HepG2 (cell line): ENCODE data around the gene NINL. TPM values are rescaled to one million over a fixed set of nuclear protein-coding genes. Genes with fewer than 3 reads are reported as not detected.

Experiments used
- CBX2 ChIP-seq, 2 experiments: fragments of 200-600 bp in 1 of 2; sonication (generic); formaldehyde crosslinking in 1 of 2; IDR thresholded peaks; 2 replicates each; pipeline versions ENCODE4 v1.7.0 to v1.8.1; 2018 to 2022; ENCODE audit warnings: low read depth in 2 of 2, low read length in 1 of 2, mild to moderate bottlenecking in 1 of 2, missing genetic modification reagents in 1 of 2
- CEBPG ChIP-seq: IDR thresholded peaks from 2 replicates; pipeline ENCODE4 v1.6.1; 2016
- CENPX ChIP-seq: sonication (generic); formaldehyde crosslinking; IDR thresholded peaks from 2 replicates; pipeline ENCODE4 v1.9.0; 2021; ENCODE audit warnings: mild to moderate bottlenecking, missing genetic modification reagents, moderate library complexity
- CERS6 ChIP-seq: sonication (generic); formaldehyde crosslinking; IDR thresholded peaks from 2 replicates; pipeline ENCODE4 v1.5.0; 2020; ENCODE audit warnings: missing genetic modification reagents
- CHD4 ChIP-seq: fragments of 200-600 bp; sonication (generic); IDR thresholded peaks from 2 replicates; pipeline ENCODE4 v1.7.0; 2017; ENCODE audit warnings: mild to moderate bottlenecking, low read length, borderline replicate concordance
- HDAC1 ChIP-seq: sonication (generic); formaldehyde crosslinking; IDR thresholded peaks from 2 replicates; pipeline ENCODE4 v1.5.1; 2020; ENCODE audit warnings: mild to moderate bottlenecking, missing genetic modification reagents
- HNF1B ChIP-seq: sonication (generic); formaldehyde crosslinking; IDR thresholded peaks from 2 replicates; pipeline ENCODE4 v1.5.1; 2020; ENCODE audit warnings: mild to moderate bottlenecking, moderate library complexity, missing genetic modification reagents
- IKZF5 ChIP-seq: IDR thresholded peaks from 2 replicates; pipeline ENCODE4 v1.6.1; 2018; ENCODE audit warnings: missing genetic modification reagents, mild to moderate bottlenecking, missing compliant biosample characterization
- LBX2 ChIP-seq: sonication (generic); formaldehyde crosslinking; IDR thresholded peaks from 2 replicates; pipeline ENCODE4 v1.5.0; 2020; ENCODE audit warnings: missing genetic modification reagents, mild to moderate bottlenecking, borderline replicate concordance
- TEF ChIP-seq: sonication (generic); formaldehyde crosslinking; IDR thresholded peaks from 2 replicates; pipeline ENCODE4 v1.5.0; 2020; ENCODE audit warnings: missing genetic modification reagents
- TFDP1 ChIP-seq: IDR thresholded peaks from 2 replicates; pipeline ENCODE4 v1.6.1; 2016; ENCODE audit warnings: missing compliant biosample characterization, missing genetic modification reagents, borderline replicate concordance
- ZFX ChIP-seq: sonication (generic); formaldehyde crosslinking; IDR thresholded peaks from 2 replicates; pipeline ENCODE4 v1.4.0; 2020; ENCODE audit warnings: mild to moderate bottlenecking, low read depth, missing genetic modification reagents, moderate library complexity
- ZNF326 ChIP-seq: sonication (generic); formaldehyde crosslinking; IDR thresholded peaks from 2 replicates; pipeline ENCODE4 v1.4.0; 2020; ENCODE audit warnings: missing genetic modification reagents, borderline replicate concordance
- ZNF614 ChIP-seq: IDR thresholded peaks from 2 replicates; pipeline ENCODE4 v1.6.1; 2018; ENCODE audit warnings: missing biosample characterization, missing genetic modification reagents, inconsistent platforms, borderline replicate concordance
- ZNF644 ChIP-seq: IDR thresholded peaks from 2 replicates; pipeline ENCODE4 v1.6.1; 2016; ENCODE audit warnings: low read depth
- ZNF710 ChIP-seq: sonication (generic); formaldehyde crosslinking; IDR thresholded peaks from 2 replicates; pipeline ENCODE4 v1.5.0; 2020; ENCODE audit warnings: mild to moderate bottlenecking, missing genetic modification reagents, borderline replicate concordance
- ZNF772 ChIP-seq: sonication (generic); formaldehyde crosslinking; IDR thresholded peaks from 2 replicates; pipeline ENCODE4 v1.5.0; 2020; ENCODE audit warnings: mild to moderate bottlenecking, missing genetic modification reagents
- ZNF781 ChIP-seq: sonication (generic); formaldehyde crosslinking; IDR thresholded peaks from 2 replicates; pipeline ENCODE4 v1.5.1; 2020; ENCODE audit warnings: borderline replicate concordance, mild to moderate bottlenecking, missing genetic modification reagents; ENCODE audit errors: not compliant biosample characterization
- ZNF883 ChIP-seq: sonication (generic); formaldehyde crosslinking; IDR thresholded peaks from 2 replicates; pipeline ENCODE4 v1.5.1; 2020; ENCODE audit warnings: mild to moderate bottlenecking, missing genetic modification reagents; ENCODE audit errors: not compliant biosample characterization
- ZSCAN20 ChIP-seq: sonication (generic); formaldehyde crosslinking; IDR thresholded peaks from 2 replicates; pipeline ENCODE4 v1.4.0; 2020; ENCODE audit warnings: missing genetic modification reagents, mild to moderate bottlenecking, borderline replicate concordance
- polyA plus RNA-seq, 8 experiments: library from polyadenylated mRNA; depleted of rRNA in 3 of 8; stranded (reverse) in 7 of 8; unstranded in 1 of 8; fragments of >200 nt; fragmentation: Illumina TruSeq in 4 of 8; extraction: Trizol in 4 of 8; gene quantifications; 2 replicates each; pipeline versions ENCODE4 v1.2.1 to v1.2.3, GENCODE V29; 2011 to 2016; ENCODE audit warnings: low read depth in 4 of 8, missing spikeins in 1 of 8, mixed read lengths in 1 of 8; ENCODE audit not compliant: insufficient read depth in 1 of 8
- total RNA-seq, 5 experiments: library from RNA; depleted of rRNA; stranded (reverse); fragments of >200 nt; fragmentation: Illumina TruSeq; extraction: Trizol; gene quantifications; 2 replicates each; pipeline ENCODE4 v1.2.3, GENCODE V29; 2016; ENCODE audit warnings: low read depth in 1 of 5

NINL gene
- total and polyA plus RNA-seq, 2 of the 13 experiments (the other 11 are each of a cell fraction or from before 2014, with no cell fraction given) = 32.3 to 34.3 TPM

- no peak for TF ChIP-seq ZNF614 (CRISPR knock-in tag)
- no peak for TF ChIP-seq ZNF781 (CRISPR knock-in tag)
- TF ChIP-seq LBX2 (CRISPR knock-in tag) = no peak
- no peak for TF ChIP-seq CBX2 (IDR thresholded peaks at IDR 0.05; ENCODE audit: low read depth, low read length)
- no peak for TF ChIP-seq CBX2 (CRISPR knock-in tag; IDR thresholded peaks at IDR 0.05; ENCODE audit: low read depth)
- no peak for TF ChIP-seq ZNF644 (CRISPR knock-in tag)
- TF ChIP-seq TEF (CRISPR knock-in tag) = no peak; the same call in 1 of the 2 replicates
- TF ChIP-seq CEBPG = peak; percentile 49; the same call in 1 of the 2 replicates
- no peak for TF ChIP-seq HDAC1 (CRISPR knock-in tag)
- no peak for TF ChIP-seq IKZF5 (CRISPR knock-in tag)
- no peak for TF ChIP-seq CHD4
- TF ChIP-seq ZNF772 (CRISPR knock-in tag) = 0 out of 2 replicates have a peak, but pooled peaks have one; percentile 23
- TF ChIP-seq CENPX (CRISPR knock-in tag) = no peak
- TF ChIP-seq TFDP1 = no peak
- TF ChIP-seq ZNF710 (CRISPR knock-in tag) = no peak
- TF ChIP-seq CERS6 (CRISPR knock-in tag) = no peak
- TF ChIP-seq ZSCAN20 (CRISPR knock-in tag) = no peak
- no peak for TF ChIP-seq ZNF326 (CRISPR knock-in tag)
- no peak for TF ChIP-seq ZFX
- 0 out of 2 replicates have a peak, but pooled peaks have one; percentile 23 for TF ChIP-seq HNF1B
- TF ChIP-seq ZNF883 (CRISPR knock-in tag) = no peak
These were observed 19.7 kb downstream of the NINL start (continued) for GRCh38 chr20:25565578-25566157.
